ENCODE results near the gene CASP7.
A peak's percentile ranks its signal among the peaks of the same experiment; 100 is the strongest.

CASP7 gene

GRCh38 chr10:113712755-113713639 is 33.3 kb downstream of the CASP7 start:
- no peak for DNase-seq (ENCODE audit: low spot score)

DNA sequence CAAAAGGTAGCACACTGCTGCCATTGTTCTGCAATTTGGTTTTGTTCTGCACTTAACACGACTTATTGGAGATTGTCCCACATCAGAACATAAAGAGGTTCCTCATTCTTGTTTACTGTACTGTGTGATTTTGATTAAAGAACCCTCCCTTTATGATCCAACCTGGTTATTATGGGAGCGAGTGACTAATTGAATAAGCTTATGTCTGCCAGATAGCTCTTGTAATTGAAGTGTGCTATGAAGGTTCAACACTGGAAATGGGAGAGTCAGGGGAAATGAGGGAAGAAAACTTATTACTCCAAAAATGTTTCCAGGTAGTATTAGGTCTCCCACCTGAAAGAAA is 33.9 kb downstream of the CASP7 start:
- DNase-seq (ENCODE audit: low spot score): no peak

DNA sequence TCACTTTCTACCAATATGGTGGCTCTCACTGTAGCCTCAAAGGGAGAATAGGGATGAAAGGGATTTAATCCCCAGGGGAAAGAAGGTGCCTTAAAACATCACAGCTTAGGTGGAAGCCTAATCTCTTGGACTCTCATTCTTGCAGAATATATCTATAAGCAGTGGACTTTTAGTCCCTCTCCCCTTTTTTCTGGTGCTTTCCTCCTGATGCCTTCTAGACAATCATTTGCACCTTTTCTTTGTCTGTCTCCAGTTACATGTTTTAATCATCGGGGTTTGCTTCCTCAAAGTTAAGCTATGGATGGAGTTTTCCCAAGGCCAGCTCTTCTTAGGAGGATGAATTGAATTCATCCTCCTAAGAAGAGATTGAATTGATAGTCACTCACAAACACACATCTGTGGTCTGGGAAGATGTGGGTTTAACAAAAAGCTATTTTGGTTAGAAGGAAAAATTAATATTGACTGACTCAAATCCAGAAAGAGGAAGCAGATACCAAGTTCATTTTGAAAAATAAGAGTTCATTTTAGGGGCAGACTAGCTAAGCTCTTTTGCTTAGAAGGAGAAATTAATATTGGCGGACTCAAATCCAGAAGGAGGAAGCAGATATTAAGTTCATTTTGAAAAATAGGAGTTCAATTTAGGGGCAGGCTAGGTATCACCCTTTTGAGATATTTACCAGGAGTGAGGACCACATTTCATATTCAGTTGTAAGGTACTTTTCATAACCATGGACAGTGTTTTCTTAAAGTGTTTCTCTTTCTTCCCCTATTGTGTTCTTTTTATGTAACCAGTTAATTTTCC is 36.6 kb downstream of the CASP7 start:
- no peak for DNase-seq (ENCODE audit: low spot score)

GRCh38 chr10:113718969-113719822 is 39.5 kb downstream of the CASP7 start:
- no peak for DNase-seq (ENCODE audit: low spot score)

- DNase-seq (ENCODE audit: low spot score): no peak
These were observed 40.7 kb downstream of the CASP7 start for GRCh38 chr10:113720386-113720785.

- no peak for DNase-seq (ENCODE audit: low spot score)
These were observed 52.6 kb downstream of the CASP7 start for GRCh38 chr10:113732160-113732881.

DNA sequence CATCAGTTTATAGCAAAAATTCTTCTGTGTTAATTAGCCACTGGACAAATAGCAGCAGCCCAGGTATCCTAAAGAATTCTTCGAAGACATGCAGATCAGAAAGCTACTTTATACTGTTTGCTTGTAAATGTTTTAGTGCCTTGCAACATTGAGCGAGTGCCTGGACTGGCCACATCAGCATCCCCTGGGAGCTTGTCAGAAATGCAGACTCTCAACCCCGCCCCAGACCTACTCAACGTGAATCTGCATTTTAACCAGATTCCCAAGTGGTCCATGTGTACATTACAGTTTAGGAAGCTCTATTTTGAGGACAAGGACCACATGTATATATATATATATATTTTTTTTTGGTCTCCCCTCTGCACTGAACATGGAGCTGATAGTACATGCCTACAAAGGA is 53.3 kb downstream of the CASP7 start:
- no peak for DNase-seq (ENCODE audit: low spot score)

GRCh38 chr10:113733635-113734034 is 53.9 kb downstream of the CASP7 start:
- no peak for DNase-seq (ENCODE audit: low spot score)

DNA sequence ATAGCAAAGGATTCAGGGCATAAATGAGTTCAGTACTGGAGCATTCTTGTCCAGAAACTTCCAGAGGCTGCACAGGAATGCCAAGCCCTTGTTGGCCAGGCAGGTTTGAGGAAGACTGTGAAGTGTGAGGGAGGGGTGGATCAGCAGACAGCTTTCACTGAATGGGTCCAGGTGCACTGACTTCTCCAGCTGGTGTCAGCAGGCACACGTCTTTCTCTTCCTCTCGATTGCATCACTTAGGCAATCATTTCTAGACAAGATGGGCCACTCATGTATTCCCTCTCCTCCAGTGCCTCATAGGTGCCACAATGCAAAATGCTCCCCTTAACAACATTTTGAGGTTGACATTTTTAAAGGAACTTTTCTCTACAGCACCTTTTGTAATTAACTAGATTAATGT is 56.2 kb downstream of the CASP7 start:
- DNase-seq (ENCODE audit: low spot score): no peak

- no peak for DNase-seq (ENCODE audit: low spot score)
These were observed 56.9 kb downstream of the CASP7 start for GRCh38 chr10:113736576-113736975.

- DNase-seq (ENCODE audit: low spot score): peak; percentile 17
These were observed 59.3 kb downstream of the CASP7 start for GRCh38 chr10:113739031-113739430.

DNA sequence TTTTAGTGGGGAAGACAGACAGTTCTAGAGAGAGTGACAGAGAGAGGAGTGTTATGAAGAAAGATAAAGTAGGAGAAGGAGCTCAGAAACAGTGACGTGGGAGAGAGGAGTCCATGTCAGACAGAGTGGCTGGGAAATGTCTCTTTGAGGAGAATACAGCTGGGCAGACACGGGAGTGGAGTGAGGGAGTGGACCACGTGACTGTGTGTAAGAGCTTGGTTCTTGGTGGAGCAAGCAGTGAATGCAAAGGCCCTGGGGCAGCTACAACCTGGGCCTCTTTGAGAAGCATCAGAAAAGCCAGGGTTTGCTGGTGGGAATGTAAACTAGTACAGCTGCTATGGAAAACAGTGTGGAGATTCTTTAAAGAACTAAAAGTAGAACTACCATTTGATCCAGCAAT is 59.9 kb downstream of the CASP7 start:
- no peak for DNase-seq (ENCODE audit: low spot score)

DNA sequence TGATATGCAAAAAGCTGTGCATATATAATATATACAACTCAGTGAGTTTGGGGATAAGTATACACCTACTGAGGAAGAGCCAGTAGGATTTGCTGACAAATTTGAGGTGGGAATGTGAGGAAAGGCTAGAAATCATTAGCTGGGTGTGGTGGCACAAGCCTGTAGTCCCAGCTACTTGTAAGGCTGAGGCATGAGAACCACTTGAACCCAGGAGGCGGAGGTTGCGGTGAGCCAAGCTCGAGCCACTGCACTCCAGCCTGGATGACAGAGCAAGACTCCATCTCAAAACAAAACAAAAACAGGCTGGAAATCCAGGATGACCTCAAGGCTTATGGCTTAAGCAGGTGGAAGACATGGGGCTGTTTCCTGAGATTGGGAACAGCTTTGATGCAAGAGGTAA is 61.1 kb downstream of the CASP7 start:
- DNase-seq (ENCODE audit: low spot score): no peak

DNA sequence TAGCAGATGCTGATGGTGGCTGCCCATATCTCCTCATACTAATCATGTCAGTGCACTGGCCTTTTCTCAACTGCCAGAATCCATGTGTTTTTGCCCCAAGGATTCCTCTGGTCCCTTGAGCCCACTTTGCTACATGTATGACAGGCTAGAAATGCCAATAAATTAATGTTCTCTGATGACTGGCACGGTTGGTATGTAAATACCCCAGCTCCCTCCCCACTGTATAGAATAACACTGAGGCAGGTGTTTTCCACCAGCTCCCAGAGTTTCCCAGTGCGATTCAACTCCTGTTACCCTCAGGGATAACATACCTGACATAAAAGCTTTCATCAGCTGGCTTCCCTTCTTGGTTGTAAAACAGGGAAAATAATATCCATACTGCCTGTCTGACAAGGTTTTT is 62.8 kb downstream of the CASP7 start:
- DNase-seq (ENCODE audit: low spot score): no peak

GRCh38 chr10:113743594-113743993 is 63.9 kb downstream of the CASP7 start:
- no peak for DNase-seq (ENCODE audit: low spot score)

DNA sequence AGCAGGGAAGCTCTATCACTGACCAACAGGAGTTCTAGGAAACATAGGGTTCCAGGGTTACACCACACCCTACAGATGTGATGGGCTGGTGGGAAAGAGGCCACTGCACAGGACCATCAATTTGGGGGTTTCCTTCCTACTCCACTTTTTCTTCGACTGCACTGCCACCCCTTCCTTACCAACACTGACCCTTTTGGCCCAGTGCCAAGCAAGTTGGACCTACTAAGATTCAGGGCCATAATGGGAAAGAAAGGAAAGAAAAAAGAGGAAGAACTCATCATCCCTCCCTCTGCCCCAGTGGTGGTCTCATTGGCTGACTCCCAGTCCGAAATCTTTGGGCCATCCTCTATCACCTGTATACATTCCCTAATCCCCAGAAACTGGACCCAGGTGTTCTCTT is 65.7 kb downstream of the CASP7 start:
- DNase-seq (ENCODE audit: low spot score): no peak

DNA sequence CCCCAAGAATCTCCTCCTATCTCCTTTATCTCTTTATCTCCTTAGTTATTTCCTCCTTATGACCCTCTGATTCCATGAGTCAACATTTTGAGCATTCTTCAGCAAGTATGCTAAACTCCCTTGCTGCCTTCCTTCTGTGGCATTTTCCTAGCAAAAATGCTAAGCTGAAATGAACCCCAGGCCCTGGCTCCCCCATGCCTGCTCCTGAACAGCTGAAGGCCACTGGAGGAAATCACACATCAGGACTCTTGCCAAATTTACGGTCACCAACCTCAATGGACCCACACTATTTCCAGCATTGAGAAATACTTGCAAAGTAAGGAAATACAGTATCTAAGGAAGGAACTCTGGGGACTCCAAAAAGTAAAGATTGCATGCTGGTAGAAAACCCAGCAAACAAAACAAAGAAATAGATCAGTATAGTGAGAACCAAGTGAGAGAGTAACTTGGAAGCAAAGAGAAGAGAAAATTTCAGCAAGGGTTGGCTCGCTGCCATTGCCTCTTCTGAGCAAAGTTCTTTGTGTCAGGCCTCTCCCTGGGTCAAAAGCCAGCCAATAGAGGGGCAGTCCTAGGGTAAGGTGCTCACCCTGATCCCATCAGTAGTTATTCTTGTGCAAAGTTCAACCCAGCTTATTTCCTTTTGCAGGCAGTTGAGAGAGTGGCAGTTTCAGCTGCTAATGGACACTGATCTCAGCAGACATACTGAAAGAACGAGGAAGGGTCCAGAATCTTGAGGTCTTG is 66.7 kb downstream of the CASP7 start:
- DNase-seq (ENCODE audit: low spot score): peak; percentile 20

DNA sequence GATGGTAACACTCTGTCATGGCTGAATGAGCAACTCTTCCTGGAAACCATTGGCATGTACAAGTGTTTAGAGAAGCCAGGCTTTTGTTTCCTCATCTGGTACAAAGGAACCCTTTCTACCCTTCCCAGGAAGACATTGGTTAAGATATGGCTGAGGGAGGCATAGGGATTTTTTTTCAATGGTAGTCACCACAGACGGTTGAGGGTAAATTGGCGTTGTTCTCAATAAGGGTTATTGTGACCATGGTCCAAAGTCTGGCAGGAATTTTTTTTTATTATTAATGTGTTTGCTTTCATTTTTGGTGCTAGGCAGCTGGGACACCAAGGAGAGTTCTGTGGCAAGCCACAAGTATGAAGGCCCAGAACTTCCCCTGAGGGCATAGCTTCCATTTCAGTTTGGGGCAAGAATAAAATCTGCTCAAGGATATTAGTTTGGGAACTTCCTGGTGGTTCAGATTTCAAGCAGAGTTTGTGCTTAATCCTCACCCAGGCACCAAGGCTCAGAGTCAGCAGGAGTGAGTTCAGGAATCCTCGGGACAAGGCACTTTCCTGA is 71.5 kb downstream of the CASP7 start, which contains the start of gene PLEKHS1:
Gene PLEKHS1 (plus strand): TSS at position 502 of the 552 bp plus-strand sequence. CDS start 3,596 bp downstream, outside the sequence.
- DNase-seq (ENCODE audit: low spot score): peak; percentile 22

GRCh38 chr10:113752553-113752952 is 72.8 kb downstream of the CASP7 start:
- no peak for DNase-seq (ENCODE audit: low spot score)

DNA sequence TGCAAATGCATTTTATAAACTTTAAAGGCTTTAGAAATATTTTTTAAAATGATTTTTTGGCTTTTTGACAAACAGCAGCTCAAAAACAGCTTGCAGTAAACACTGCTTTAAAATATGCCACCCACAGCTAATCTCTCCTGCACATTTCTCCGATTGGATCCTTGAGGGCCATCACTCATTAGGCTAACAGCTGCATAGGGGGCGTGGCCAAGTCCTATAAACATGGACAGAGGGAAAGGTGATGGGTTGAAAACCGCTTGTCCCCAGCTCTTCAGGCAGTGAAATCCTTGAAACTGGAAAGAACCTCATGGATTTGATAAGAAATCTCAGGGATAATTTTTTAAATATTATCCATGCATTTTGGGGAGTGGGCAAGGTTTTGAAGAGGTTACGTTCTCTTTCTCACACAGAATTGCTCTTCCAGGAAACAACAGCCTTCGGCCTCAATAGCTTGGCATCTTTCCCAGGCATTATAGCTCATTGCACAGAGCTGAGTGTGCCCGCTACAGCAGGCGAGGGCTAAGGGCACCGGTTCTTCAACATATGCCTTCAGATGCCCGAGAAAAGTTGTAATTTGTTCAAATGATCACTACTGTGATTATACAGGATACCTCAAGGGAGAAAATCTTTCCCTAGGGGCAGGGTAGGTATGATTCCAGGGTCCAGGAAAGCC is 73.4 kb downstream of the CASP7 start:
- no peak for DNase-seq (ENCODE audit: low spot score)
